Retinal pigment epithelial cell (primary cell): Measurements from ENCODE around the gene SEC14L6.

Experiments
- DNase-seq: peaks from one replicate; pipeline ENCODE4 v3.0.0-alpha.2; 2010; ENCODE audit warnings: low read depth
- H3K4me3 ChIP-seq: 2 replicates; pipeline ENCODE4 v1.5.1; 2011; ENCODE audit warnings: mild to moderate bottlenecking, low read length, control low read depth, moderate library complexity
- TF ChIP-seq, protein P1 (sequence below): conservative IDR thresholded peaks from 2 replicates; pipeline ENCODE4 v1.5.1; 2011; ENCODE audit warnings: low read depth, low read length, control low read depth, inconsistent platforms

Gene SEC14L6

DNA sequence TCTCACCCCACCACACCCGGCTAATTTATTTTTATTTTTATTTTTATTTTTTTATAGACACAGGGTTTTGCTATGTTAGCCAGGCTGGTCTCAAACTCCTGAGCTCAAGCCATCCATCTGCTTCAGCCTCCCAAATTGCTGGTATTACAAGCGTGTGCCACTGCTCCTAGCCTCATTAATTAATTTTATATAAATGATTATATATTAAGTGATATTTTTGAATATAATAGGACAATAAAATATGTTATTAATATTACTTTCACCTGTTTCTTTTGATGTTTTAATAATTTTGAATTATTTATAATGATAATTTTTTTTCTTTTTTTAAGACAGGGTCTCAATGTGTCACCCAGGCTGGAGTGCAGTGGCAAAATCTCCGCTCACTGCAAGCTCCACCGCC, 38.9 kb downstream of the SEC14L6 start:
- H3K4me3 ChIP-seq: no peak overlapping the region
- DNase-seq: no peak
- TF ChIP-seq, protein P1, sequence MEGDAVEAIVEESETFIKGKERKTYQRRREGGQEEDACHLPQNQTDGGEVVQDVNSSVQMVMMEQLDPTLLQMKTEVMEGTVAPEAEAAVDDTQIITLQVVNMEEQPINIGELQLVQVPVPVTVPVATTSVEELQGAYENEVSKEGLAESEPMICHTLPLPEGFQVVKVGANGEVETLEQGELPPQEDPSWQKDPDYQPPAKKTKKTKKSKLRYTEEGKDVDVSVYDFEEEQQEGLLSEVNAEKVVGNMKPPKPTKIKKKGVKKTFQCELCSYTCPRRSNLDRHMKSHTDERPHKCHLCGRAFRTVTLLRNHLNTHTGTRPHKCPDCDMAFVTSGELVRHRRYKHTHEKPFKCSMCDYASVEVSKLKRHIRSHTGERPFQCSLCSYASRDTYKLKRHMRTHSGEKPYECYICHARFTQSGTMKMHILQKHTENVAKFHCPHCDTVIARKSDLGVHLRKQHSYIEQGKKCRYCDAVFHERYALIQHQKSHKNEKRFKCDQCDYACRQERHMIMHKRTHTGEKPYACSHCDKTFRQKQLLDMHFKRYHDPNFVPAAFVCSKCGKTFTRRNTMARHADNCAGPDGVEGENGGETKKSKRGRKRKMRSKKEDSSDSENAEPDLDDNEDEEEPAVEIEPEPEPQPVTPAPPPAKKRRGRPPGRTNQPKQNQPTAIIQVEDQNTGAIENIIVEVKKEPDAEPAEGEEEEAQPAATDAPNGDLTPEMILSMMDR: no peak

DNA sequence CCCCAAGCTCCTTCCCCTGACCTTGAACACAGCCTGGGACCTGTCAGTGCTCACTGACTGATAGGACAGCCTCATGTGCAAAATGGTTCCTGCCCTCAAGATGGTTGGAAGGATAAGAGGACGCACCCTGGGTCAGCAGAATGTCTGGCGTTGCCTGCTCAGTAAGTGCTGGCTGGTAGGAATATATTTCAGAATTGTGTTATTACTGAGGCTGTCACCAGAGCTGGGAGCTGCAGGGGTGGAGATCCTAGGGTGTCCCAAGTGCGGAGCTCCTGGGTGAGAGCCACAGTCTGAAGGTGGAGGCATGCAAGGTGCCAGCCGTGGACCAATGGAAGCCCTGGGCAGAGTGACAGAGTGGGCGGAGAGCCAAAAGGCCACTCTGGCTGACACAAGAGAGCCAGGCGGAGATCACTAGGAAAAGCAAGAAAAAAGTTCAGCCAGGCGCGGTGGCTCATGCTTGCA, 40.0 kb downstream of the SEC14L6 start:
- DNase-seq: no peak
- no peak overlapping the region for H3K4me3 ChIP-seq
- TF ChIP-seq, protein P1: no peak

DNA sequence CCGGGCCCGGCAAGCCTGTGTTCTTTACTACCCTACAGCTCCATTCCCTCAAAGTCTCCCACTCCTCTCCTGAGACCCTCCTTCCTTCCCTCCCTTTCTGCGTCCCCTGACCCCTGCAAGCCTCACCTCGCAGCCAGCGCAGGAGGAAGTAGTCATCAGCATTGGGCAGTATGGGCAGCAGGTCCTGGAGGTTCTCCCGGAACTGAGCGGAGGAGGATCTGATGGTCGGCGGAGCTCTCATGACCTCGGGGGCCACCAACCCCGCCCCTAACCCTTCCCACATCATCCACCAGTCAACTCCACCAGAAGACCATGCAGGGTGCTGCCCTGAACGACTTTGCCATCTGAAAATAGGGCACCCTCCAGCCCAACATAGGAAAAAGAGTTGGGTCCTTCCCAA, 43.0 kb downstream of the SEC14L6 start:
- H3K4me3 ChIP-seq: no peak overlapping the region
- TF ChIP-seq, protein P1: no peak
- DNase-seq: no peak

DNA sequence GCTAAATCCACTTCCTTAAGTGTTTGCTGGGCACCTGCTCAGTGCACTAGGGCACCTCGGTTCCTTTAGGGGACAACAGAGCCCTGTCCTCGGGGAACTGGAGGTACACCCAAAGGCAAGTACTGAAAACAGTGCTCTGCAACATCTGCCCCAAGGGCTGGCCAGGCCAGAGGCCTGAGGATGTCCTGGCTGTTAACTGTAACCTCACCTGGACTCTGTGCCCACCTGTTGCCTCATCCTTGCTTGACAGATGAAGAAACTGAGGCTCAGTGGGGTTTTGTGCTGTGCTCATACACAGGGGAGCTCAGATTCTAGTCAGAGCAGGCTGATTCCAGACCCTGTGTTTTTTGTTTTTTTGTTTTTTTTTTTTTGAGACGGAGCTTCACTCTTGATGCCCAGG, 43.6 kb downstream of the SEC14L6 start:
- TF ChIP-seq, protein P1: no peak
- no peak for DNase-seq
- no peak overlapping the region for H3K4me3 ChIP-seq

DNA sequence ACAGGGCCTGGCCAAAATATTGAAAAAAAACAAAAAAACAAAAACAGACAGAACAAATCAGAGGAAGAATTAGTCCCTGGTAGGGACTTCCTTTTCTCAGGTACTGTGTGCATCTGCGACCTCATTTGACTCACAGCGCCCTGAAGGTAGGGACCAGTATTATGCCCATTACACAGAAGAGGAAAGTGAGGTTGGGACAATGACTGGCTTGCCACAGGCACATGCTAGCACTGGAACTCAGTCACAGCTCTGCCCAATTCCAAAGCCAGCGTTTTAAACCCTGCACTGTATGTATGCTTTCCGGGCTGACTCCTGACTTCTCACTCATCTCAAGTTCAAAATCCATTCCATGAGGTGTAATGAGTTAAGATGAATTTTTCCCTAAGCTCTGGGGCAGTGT, 44.4 kb downstream of the SEC14L6 start:
- no peak overlapping the region for H3K4me3 ChIP-seq
- TF ChIP-seq, protein P1: no peak
- DNase-seq: no peak

DNA sequence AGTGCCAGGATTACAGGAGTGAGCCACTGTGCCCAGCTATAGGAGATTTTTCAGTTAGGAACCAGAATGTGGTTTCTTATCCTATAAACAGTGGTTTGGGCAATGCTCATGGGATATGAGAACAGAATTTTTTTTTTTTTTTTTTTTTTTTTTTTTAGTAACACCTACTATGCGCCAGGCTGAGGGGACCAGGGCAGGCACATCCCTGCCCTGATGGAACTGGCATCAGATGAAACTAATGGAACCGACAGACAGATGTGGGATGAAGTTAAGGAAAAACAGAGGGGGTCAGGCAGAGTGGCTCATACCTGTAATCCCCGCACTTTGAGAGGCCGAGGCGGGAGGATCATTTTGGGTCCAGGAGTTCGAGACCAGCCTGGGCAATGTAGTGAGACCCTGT, 45.9 kb downstream of the SEC14L6 start:
- H3K4me3 ChIP-seq: no peak overlapping the region
- TF ChIP-seq, protein P1: no peak
- DNase-seq: no peak

DNA sequence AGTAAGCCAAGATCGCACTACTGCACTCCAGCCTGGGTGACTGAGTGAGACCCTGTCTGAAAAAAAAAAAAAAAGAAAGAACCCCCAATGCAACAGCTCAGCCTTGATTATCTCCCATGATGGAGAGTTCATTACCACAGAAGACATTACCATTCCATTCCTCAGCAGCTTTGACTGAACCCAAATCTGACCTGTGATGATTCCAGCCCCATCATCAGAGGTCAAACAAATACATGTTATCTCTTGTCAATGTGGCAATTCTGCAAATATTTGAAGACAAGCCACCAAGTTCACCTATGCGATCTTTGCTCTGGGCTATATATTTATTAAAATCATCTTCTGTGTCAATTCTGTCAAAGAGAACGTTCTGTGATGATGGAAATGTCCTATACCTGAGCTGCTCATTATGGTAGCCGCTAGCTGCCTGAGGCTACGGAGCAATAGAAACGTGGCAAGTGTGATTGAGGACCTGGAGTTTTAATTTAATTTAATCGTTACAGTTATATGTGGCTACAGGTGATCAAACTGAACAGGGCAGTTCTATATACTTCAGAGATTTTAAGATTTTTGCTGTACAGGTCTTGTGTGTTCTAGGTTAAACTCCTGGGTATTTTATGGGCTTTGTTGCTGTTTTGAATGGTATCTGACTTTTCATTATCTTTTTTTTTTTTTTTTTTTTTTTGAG, 48.9 kb downstream of the SEC14L6 start:
- no peak overlapping the region for H3K4me3 ChIP-seq
- DNase-seq: no peak
- TF ChIP-seq, protein P1: no peak
